GM12873 (cell line): ENCODE data around the gene ELOVL5.

Experiments
- CTCF ChIP-seq: IDR thresholded peaks from 2 replicates; pipeline ENCODE4 v1.5.1; 2012; ENCODE audit warnings: low read depth, mild to moderate bottlenecking, moderate library complexity, low read length, control low read depth; ENCODE audit not compliant: insufficient read depth; ENCODE audit errors: missing control alignments

The ELOVL5 gene

GRCh38 chr6:53348371-53349208 is at the start of gene ELOVL5:
ELOVL5 (minus strand) TSS chr6:53348950; CDS start chr6:53295699, 53,251 bp downstream.
- no peak for TF ChIP-seq CTCF

GRCh38 chr6:53397283-53397682 is 48.5 kb upstream of the ELOVL5 start:
- no peak for TF ChIP-seq CTCF

- TF ChIP-seq CTCF, result no peak
Measured at GRCh38 chr6:53395986-53396385, 47.2 kb upstream of the ELOVL5 start.

- TF ChIP-seq CTCF, result no peak
Measured at GRCh38 chr6:53394704-53395103, 46.0 kb upstream of the ELOVL5 start.

GRCh38 chr6:53391170-53391569 is 42.4 kb upstream of the ELOVL5 start:
- TF ChIP-seq CTCF, result no peak

- TF ChIP-seq CTCF, result no peak
Measured at GRCh38 chr6:53390010-53390409, 41.3 kb upstream of the ELOVL5 start.

- no peak for TF ChIP-seq CTCF
Measured at GRCh38 chr6:53382421-53382820, 33.7 kb upstream of the ELOVL5 start.
